ENCODE results near the gene RGS13. TPM values are rescaled to one million over a fixed set of nuclear protein-coding genes. Genes with fewer than 3 reads are reported as not detected.

RGS13 gene
- total and polyA plus RNA-seq, 2 experiments from 2014 or later = not detected

GRCh38 chr1:192604979-192605620, 30.8 kb upstream of the RGS13 start:
- Histone ChIP-seq H3K36me3 (ENCODE audit: insufficient read depth) (no peaks in the 10 kb centered on the region), H3K79me2 (replicated peaks; ENCODE audit: insufficient read depth) (no peaks in the 10 kb centered on the region), H3K27ac (ENCODE audit: low read depth) (no peak overlapping the region), H3K4me1 (ENCODE audit: insufficient read depth) (no peaks in the 10 kb centered on the region), H3K27me3 (ENCODE audit: insufficient read depth) (no peaks in the 10 kb centered on the region), H4K20me1 (replicated peaks; ENCODE audit: insufficient read depth) (no peaks in the 10 kb centered on the region), H3K9me2 (ENCODE audit: insufficient read depth) (no peaks in the 10 kb centered on the region), H3K4me2 (no peak overlapping the region), H3K4me3 (no peak overlapping the region), H2AFZ (no peak overlapping the region), H3F3A (replicated peaks; ENCODE audit: low read depth) (no peaks in the 10 kb centered on the region)
- Mint-ChIP-seq H3K9me3 (no peaks in the 10 kb centered on the region), H3K4me3 (no peak overlapping the region), H3K27ac (no peak overlapping the region), H3K27me3 (ENCODE audit: insufficient read depth, low read depth, poor library complexity) (no peaks in the 10 kb centered on the region), H3K4me1 (no peaks in the 10 kb centered on the region), H3K36me3 (ENCODE audit: low read depth) (no peaks in the 10 kb centered on the region)
- ATAC-seq (no peak), DNase-seq (ENCODE audit: low spot score) (no peak)
- no peak for TF ChIP-seq ZNF331 (CRISPR knock-in tag; IDR thresholded peaks at IDR 0.05; ENCODE audit: low read depth)
- no peak for TF ChIP-seq EZH2phosphoT487 (IDR thresholded peaks at IDR 0.05; ENCODE audit: unreplicated experiment)
- TF ChIP-seq CTCF (conservative IDR thresholded peaks at IDR 0.05; ENCODE audit: low read depth in 2 of 2) = no peak
- TF ChIP-seq ETS1 (IDR thresholded peaks at IDR 0.05) = no peak
- TF ChIP-seq REST (IDR thresholded peaks at IDR 0.05; ENCODE audit: unreplicated experiment) = no peak
- no peak for TF ChIP-seq NANOG (IDR thresholded peaks at IDR 0.05; ENCODE audit: borderline replicate concordance)
- no peak for TF ChIP-seq JUNB (IDR thresholded peaks at IDR 0.05; ENCODE audit: unreplicated experiment)
- no peak for TF ChIP-seq POLR2AphosphoS5 (IDR thresholded peaks at IDR 0.05; ENCODE audit: low read depth)
- TF ChIP-seq EZH2 (IDR thresholded peaks at IDR 0.05; ENCODE audit: low read depth, unreplicated experiment) = no peak
- no peak for TF ChIP-seq CREB1 (CRISPR knock-in tag; IDR thresholded peaks at IDR 0.05; ENCODE audit: low read depth)
- TF ChIP-seq STAT1 (IDR thresholded peaks at IDR 0.05; ENCODE audit: unreplicated experiment) = no peak
- TF ChIP-seq ZNF114 (CRISPR knock-in tag; IDR thresholded peaks at IDR 0.05) = no peak
- no peak for TF ChIP-seq ZNF462 (CRISPR knock-in tag; IDR thresholded peaks at IDR 0.05)
